ENCODE measurements around the gene FADS1.

The FADS1 gene

DNA sequence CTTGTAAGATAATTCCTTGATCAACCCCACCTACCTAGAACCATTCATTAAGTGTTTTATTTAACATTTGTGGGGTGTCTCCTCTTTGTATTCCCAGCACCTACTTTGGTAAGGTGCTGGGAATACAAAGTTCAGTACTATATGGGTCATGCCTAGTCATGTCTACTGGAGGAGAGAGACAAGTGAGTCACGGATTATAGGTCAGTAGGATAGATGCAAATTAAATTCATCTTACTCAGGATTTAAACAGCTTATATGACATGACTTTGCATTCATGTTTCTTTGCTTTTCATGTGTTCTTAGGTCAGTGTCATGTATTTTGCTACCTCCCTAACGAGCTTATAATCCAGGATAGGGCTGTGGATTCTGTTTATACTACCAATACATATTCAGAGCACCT, 3.4 kb upstream of the FADS1 start:
- no peak overlapping the region for H3K4me3 ChIP-seq (ENCODE audit: low read length)
- TF ChIP-seq, protein P1, sequence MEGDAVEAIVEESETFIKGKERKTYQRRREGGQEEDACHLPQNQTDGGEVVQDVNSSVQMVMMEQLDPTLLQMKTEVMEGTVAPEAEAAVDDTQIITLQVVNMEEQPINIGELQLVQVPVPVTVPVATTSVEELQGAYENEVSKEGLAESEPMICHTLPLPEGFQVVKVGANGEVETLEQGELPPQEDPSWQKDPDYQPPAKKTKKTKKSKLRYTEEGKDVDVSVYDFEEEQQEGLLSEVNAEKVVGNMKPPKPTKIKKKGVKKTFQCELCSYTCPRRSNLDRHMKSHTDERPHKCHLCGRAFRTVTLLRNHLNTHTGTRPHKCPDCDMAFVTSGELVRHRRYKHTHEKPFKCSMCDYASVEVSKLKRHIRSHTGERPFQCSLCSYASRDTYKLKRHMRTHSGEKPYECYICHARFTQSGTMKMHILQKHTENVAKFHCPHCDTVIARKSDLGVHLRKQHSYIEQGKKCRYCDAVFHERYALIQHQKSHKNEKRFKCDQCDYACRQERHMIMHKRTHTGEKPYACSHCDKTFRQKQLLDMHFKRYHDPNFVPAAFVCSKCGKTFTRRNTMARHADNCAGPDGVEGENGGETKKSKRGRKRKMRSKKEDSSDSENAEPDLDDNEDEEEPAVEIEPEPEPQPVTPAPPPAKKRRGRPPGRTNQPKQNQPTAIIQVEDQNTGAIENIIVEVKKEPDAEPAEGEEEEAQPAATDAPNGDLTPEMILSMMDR (IDR thresholded peaks at IDR 0.05; ENCODE audit: insufficient read depth, low read depth, low read length, missing control alignments): no peak
- DNase-seq (ENCODE audit: low read depth): peak; percentile 88

DNA sequence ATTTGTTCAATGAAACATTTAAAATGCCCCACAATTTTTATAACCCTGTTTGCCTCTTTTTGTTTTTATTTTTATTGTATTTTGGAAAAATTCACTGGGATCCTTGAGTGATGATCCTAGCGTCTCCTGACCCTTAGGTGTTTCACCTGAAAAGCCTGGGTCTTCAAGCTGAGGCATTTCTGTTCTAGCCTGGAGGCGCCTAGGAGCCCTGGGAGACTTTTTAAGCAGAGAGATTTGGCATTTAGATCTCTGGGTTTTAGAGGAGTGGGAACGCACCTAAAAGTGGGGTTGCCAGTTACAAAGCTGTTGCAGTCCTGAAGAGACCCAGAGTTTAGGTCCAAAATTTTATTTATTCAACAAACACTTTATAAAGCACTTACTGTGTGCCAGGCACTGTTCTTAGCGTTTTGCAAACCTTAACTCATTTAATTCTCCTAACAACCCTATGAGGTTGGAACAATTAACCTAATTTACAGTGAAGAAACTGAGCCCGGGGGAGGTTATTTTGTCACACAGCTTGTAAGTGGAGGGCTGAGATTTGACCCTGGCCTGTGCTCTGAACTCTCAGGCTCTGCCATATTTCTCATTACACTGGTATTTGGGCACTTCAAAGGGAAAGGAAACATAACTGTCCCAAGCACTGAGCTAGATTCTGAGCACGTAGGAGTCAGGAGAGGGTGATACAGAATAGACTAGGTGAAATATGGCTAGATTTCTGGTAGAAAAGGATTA, 834 bp upstream of the FADS1 start:
- TF ChIP-seq, protein P1 (IDR thresholded peaks at IDR 0.05; ENCODE audit: insufficient read depth, low read depth, low read length, missing control alignments): no peak
- DNase-seq (ENCODE audit: low read depth): no peak
- no peak overlapping the region for H3K4me3 ChIP-seq (ENCODE audit: low read length)

DNA sequence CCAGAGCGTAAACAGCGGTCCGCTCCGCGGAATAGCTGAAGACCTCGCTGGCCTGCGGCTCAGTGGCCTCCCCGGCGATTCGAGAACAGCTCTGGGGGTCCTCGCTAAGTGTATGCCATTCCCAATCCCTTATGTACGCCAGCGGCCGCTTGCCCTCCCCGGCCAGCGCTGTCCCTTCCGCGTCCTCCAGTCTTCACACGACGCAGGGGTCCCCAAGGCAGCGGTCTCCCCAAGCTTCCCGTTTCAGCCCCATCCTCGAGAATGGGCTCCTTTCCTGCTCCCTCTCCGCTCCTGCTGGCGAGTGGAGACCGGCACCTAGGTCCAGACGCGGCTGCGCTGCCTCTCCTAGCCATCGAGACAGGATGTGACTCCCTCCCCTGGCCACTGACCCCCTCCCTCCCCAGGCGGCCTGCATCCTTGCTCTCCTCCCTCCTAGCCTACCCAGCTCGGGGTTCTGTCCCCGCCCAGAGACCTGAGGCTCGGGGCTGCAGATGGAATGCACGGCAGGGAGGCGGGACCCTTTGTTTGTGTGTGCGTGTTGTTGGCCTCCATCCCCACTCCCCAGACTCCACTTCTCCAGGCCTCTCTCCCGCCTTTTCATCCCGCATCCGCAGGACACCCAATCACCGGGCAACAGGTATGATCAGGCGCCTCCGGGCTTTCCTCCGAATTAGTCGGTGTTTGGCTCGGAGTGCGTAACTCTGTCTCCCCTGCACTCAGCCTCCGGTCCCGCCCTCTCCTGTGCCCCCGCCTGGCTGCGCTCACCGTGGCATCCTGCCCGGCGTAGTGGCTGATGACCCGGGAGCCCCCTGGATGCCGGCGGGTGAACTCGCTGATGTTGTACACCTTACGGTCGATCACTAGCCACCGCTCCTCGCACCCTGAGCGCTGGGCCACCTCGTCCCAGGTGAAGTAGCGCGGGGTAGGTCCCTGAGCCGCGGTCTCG, 740 bp downstream of the FADS1 start:
- H3K4me3 ChIP-seq (ENCODE audit: low read length): peak overlapping the region; percentile 57
- DNase-seq (ENCODE audit: low read depth): peak; percentile 80

DNA sequence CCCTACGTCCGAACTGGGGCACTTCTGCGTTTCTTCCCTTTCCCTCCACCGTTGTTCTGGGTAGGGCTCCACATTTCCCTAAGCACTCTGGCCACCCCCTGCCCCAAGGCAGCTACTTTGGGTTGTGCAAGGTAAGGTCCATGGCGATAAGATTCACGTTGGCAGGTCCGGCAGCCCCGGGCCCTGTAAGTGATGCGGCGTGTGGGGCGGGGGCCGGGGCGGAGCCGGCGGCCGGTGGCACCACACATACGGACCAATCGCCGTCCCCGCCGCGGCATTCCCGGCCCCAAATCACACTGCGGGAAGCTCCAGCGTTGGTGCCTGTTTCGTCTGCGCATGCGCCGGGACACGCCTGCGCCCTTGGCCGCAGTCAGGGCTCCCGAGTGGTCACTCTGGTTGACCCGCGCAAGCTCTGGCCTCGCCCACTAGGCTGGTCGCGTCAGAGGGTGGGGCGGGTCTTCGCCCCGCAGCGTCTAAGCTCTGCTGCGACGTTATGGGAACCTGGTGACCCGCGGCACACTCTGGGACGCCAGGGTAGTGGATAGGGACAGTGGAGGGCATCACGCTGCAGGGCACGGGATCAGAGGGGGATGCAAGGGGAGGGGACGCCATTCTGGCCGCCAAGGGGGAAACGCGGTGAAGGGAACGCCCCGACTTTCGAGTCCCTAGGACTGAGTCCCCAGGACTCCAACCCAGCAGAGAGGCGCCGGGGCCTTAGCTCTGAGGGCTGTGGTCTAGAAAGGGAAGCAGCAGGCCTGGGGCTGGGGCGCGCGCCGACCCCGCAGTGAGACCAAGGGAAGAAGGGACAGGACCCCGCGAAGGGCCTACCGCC, 1.6 kb downstream of the FADS1 start:
- peak overlapping the region; percentile 57 for H3K4me3 ChIP-seq (ENCODE audit: low read length)
- TF ChIP-seq, protein P1 (IDR thresholded peaks at IDR 0.05; ENCODE audit: insufficient read depth, low read depth, low read length, missing control alignments): no peak
- DNase-seq (ENCODE audit: low read depth): peak; percentile 68

More for the DNA sequence above, 740 bp downstream of the FADS1 start:
- TF ChIP-seq, protein P1 (IDR thresholded peaks at IDR 0.05; ENCODE audit: insufficient read depth, low read depth, low read length, missing control alignments): no peak

DNA sequence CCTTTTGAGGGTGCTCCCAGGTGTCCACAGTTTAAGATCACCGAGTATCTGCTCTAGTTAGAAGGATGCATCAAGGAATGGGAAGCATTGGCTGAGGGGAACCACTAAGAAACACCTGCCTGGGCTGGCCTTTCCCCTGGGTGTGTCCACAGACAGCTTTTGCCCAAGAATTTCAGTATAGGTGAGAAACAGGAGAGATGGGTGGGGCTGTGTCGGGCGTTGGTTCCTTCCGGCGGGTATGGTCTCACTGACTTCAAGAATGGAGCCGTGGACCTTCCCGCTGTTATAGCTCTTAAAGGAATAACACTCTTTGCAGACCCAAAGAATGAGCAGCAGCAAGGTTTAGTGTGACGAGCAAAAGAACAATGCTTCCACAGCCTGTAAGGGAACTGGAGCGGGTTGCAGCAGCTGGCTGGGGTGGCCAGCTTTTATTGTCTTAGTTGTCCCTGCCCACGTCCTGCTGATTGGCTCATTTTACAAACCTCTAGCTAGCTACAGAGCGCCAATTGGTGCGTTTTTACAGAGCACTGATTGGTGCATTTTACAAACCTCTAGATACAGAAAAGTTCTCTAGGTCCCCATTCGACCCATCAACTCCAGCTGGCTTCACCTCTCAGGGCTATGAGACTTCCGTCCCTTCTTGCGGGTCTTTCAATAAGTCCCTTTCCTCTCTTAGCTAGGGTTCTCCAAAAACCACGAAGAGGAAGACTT, 2.4 kb downstream of the FADS1 start:
- DNase-seq (ENCODE audit: low read depth): peak; percentile 41
- TF ChIP-seq, protein P1 (IDR thresholded peaks at IDR 0.05; ENCODE audit: insufficient read depth, low read depth, low read length, missing control alignments): no peak
- H3K4me3 ChIP-seq (ENCODE audit: low read length): no peak overlapping the region
